ENCODE results near the gene MAD1L1.
A peak's percentile ranks its signal among the peaks of the same experiment; 100 is the strongest.

Gene MAD1L1

GRCh38 chr7:2116989-2117591 is 115.7 kb downstream of the MAD1L1 start:
- peak; percentile 43 for DNase-seq (ENCODE audit: low spot score)

- DNase-seq (ENCODE audit: low spot score), result no peak
These were observed 116.3 kb downstream of the MAD1L1 start for GRCh38 chr7:2116448-2116810.

- no peak for DNase-seq (ENCODE audit: low spot score)
These were observed 116.8 kb downstream of the MAD1L1 start for GRCh38 chr7:2115760-2116447.

GRCh38 chr7:2114926-2115759 is 117.6 kb downstream of the MAD1L1 start:
- no peak for DNase-seq (ENCODE audit: low spot score)

GRCh38 chr7:2114052-2114451 is 118.7 kb downstream of the MAD1L1 start:
- peak; percentile 63 for DNase-seq (ENCODE audit: low spot score)

- DNase-seq (ENCODE audit: low spot score), result no peak
These were observed 120.2 kb downstream of the MAD1L1 start for GRCh38 chr7:2112261-2113198.

GRCh38 chr7:2111568-2111967 is 121.2 kb downstream of the MAD1L1 start:
- DNase-seq (ENCODE audit: low spot score), result no peak

GRCh38 chr7:2110610-2111396 is 121.9 kb downstream of the MAD1L1 start:
- DNase-seq (ENCODE audit: low spot score), result no peak

GRCh38 chr7:2109936-2110609 is 122.7 kb downstream of the MAD1L1 start:
- peak; percentile 93 for DNase-seq (ENCODE audit: low spot score)

GRCh38 chr7:2109251-2109872 is 123.4 kb downstream of the MAD1L1 start:
- no peak for DNase-seq (ENCODE audit: low spot score)

- no peak for DNase-seq (ENCODE audit: low spot score)
These were observed 124.1 kb downstream of the MAD1L1 start for GRCh38 chr7:2108501-2109250.

- DNase-seq (ENCODE audit: low spot score), result no peak
These were observed 124.7 kb downstream of the MAD1L1 start for GRCh38 chr7:2108071-2108455.

- no peak for DNase-seq (ENCODE audit: low spot score)
These were observed 125.2 kb downstream of the MAD1L1 start for GRCh38 chr7:2107386-2108070.

GRCh38 chr7:2106924-2107323 is 125.8 kb downstream of the MAD1L1 start:
- DNase-seq (ENCODE audit: low spot score), result no peak

- DNase-seq (ENCODE audit: low spot score), result no peak
These were observed 126.3 kb downstream of the MAD1L1 start for GRCh38 chr7:2106440-2106839.

- no peak for DNase-seq (ENCODE audit: low spot score)
These were observed 126.8 kb downstream of the MAD1L1 start for GRCh38 chr7:2105917-2106316.

GRCh38 chr7:2105280-2105679 is 127.5 kb downstream of the MAD1L1 start:
- no peak for DNase-seq (ENCODE audit: low spot score)

- no peak for DNase-seq (ENCODE audit: low spot score)
These were observed 128.0 kb downstream of the MAD1L1 start for GRCh38 chr7:2104716-2105115.

Data from AG08395 (cell line).